ENCODE measurements around the gene NGF. TPM values are rescaled to one million over a fixed set of nuclear protein-coding genes. Genes with fewer than 3 reads are reported as not detected.

NGF gene
- total and polyA plus RNA-seq, 2 of the 8 experiments (the other 6 are each of a cell fraction or from before 2014, with no cell fraction given) = 1.6 TPM; not detected in 1

- no peak overlapping the region for H4K91ac ChIP-seq (replicated peaks; ENCODE audit: insufficient read length, low read length)
- no peak overlapping the region for H3K4ac ChIP-seq (replicated peaks; ENCODE audit: insufficient read length, low read depth, low read length)
- 0 out of 4 replicates have a peak, but pooled peaks cover 0 to 3% of the 10 kb centered on the region in 2 experiments for H3K79me2 ChIP-seq (ENCODE audit: control insufficient read depth in 1 of 2, insufficient read depth in 2 of 2, low read length in 2 of 2)
- no peak overlapping the region for H3K23ac ChIP-seq (ENCODE audit: insufficient read length)
- H3K27ac ChIP-seq (ENCODE audit: low read depth, low read length) = no peak overlapping the region
- CTCF ChIA-PET (ENCODE audit: partially characterized antibody) = interaction anchor here (0.9 to 1.1 kb wide), 2 partner anchors 12 to 199 kb away, joined by 3 read pairs; no protein-coding TSS in a partner anchor
- H3K36me3 ChIP-seq (ENCODE audit: control insufficient read depth in 2 of 4, insufficient read depth in 4 of 4, low read length in 3 of 4) = no peaks in the 10 kb centered on the region
- no peak overlapping the region for H4K5ac ChIP-seq (ENCODE audit: insufficient read length, low read depth, low read length)
- H3K9me3 ChIP-seq (ENCODE audit: insufficient read depth in 2 of 2, low read depth in 1 of 2, low read length in 1 of 2) = no peaks in the 10 kb centered on the region
- H2BK5ac ChIP-seq (ENCODE audit: low read depth, low read length) = no peak overlapping the region
- no peak overlapping the region for H2BK120ac ChIP-seq (replicated peaks; ENCODE audit: low read depth, low read length)
- H3K23me2 ChIP-seq (ENCODE audit: low read depth, low read length) = peaks cover 4% of the 10 kb centered on the region; the same call in 1 of the 2 replicates
- FAIRE-seq = no peak
- no peak overlapping the region for H2AK5ac ChIP-seq (ENCODE audit: low read depth, low read length)
- no peak for TF ChIP-seq EZH2 (IDR thresholded peaks at IDR 0.05; ENCODE audit: low read depth, low read length, severe bottlenecking)
- TF ChIP-seq CBX8 (IDR thresholded peaks at IDR 0.05; ENCODE audit: borderline replicate concordance, low read depth, low read length) = no peak
- TF ChIP-seq CHD2 (IDR thresholded peaks at IDR 0.05; ENCODE audit: low read length) = no peak
- TF ChIP-seq RNF2 (IDR thresholded peaks at IDR 0.05; ENCODE audit: borderline replicate concordance, low read depth, low read length, missing control alignments, poor library complexity, severe bottlenecking) = no peak
- H3K4me1 ChIP-seq (replicated peaks in 1 of 4; ENCODE audit: control insufficient read depth in 3 of 4, insufficient read depth in 4 of 4, low read length in 3 of 4) = no peaks in the 10 kb centered on the region
- H3K56ac ChIP-seq (replicated peaks; ENCODE audit: insufficient read length, low read depth, low read length) = no peak overlapping the region
- H2BK12ac ChIP-seq (ENCODE audit: low read depth, low read length) = no peak overlapping the region
- no peak overlapping the region for H2BK20ac ChIP-seq (ENCODE audit: low read length)
- H3K14ac ChIP-seq (ENCODE audit: insufficient read length) = no peak overlapping the region
- POLR2A ChIA-PET (ENCODE audit: partially characterized antibody) = no interaction called here
- H3K9ac ChIP-seq (replicated peaks in 1 of 4; ENCODE audit: extremely low read depth in 1 of 4, low read depth in 3 of 4, low read length in 3 of 4) = no peak overlapping the region
- no peak for DNase-seq (ENCODE audit: low read depth in 1 of 2, low spot score in 2 of 2)
- no peak overlapping the region for H3K4me3 ChIP-seq (ENCODE audit: extremely low read depth in 1 of 4, insufficient read depth in 2 of 4, low read depth in 3 of 4, low read length in 4 of 4)
- no peak overlapping the region for H4K8ac ChIP-seq (ENCODE audit: extremely low read depth, insufficient read depth, low read length)
- no peak overlapping the region for H2AFZ ChIP-seq (ENCODE audit: low read length)
- no peaks in the 10 kb centered on the region for H3K27me3 ChIP-seq (replicated peaks in 1 of 4; ENCODE audit: control insufficient read depth in 3 of 4, extremely low read depth in 1 of 4, insufficient read depth in 3 of 4, low read length in 3 of 4)
- H2BK15ac ChIP-seq (ENCODE audit: low read length) = no peak overlapping the region
- H3K4me2 ChIP-seq (ENCODE audit: insufficient read depth in 1 of 2, low read depth in 2 of 2, low read length in 2 of 2) = no peak overlapping the region
- no peaks in the 10 kb centered on the region for H4K20me1 ChIP-seq (replicated peaks in 1 of 2; ENCODE audit: control insufficient read depth in 1 of 2, insufficient read depth in 2 of 2, low read length in 2 of 2)
- H3K79me1 ChIP-seq (ENCODE audit: low read depth, low read length) = no peaks in the 10 kb centered on the region
- H3K18ac ChIP-seq (ENCODE audit: extremely low read depth, low read length) = no peak overlapping the region
Measured at GRCh38 chr1:115307661-115308060, 30.4 kb downstream of the NGF start.

Data from H1 (cell line).